Mesenchymal stem cell (in vitro differentiated cells and primary cell): ENCODE measurements around the gene KLK8.

Experiments used
- DNase-seq: peaks from one replicate; pipeline ENCODE4 v3.0.0-alpha.2; 2013
- H2AFZ ChIP-seq: one replicate; pipeline ENCODE4 v1.6.1; 2013; ENCODE audit warnings: low read depth, mild to moderate bottlenecking, control low read depth, inconsistent platforms, low read length, moderate library complexity
- H2AK5ac ChIP-seq: 2 replicates; pipeline ENCODE4 v1.6.1; 2013; ENCODE audit warnings: low read length, moderate library complexity, mild to moderate bottlenecking, inconsistent platforms; ENCODE audit not compliant: severe bottlenecking
- H2BK120ac ChIP-seq: one replicate; pipeline ENCODE4 v1.6.1; 2013; ENCODE audit warnings: low read depth, mild to moderate bottlenecking, inconsistent platforms, low read length, moderate library complexity
- H2BK12ac ChIP-seq, 2 experiments: one replicate each; pipeline ENCODE4 v1.6.1; 2013; ENCODE audit warnings: inconsistent platforms in 2 of 2, low read length in 2 of 2, mild to moderate bottlenecking in 2 of 2, moderate library complexity in 2 of 2, control low read depth in 1 of 2
- H2BK15ac ChIP-seq: one replicate; pipeline ENCODE4 v1.6.1; 2013; ENCODE audit warnings: mild to moderate bottlenecking, low read depth, inconsistent platforms; ENCODE audit not compliant: poor library complexity, severe bottlenecking
- H2BK5ac ChIP-seq: 2 replicates; pipeline ENCODE4 v1.6.1; 2013; ENCODE audit warnings: low read depth, mild to moderate bottlenecking, low read length, control low read depth, inconsistent platforms; ENCODE audit not compliant: poor library complexity, severe bottlenecking
- H3K14ac ChIP-seq, 2 experiments: one replicate each; pipeline ENCODE4 v1.6.1; 2013; ENCODE audit warnings: inconsistent platforms in 2 of 2, low read length in 2 of 2, control low read depth in 1 of 2, mild to moderate bottlenecking in 1 of 2, moderate library complexity in 1 of 2
- H3K18ac ChIP-seq, 2 experiments: one replicate each; pipeline ENCODE4 v1.6.1; 2013; ENCODE audit warnings: inconsistent platforms in 2 of 2, low read length in 2 of 2, control low read depth in 1 of 2, low read depth in 1 of 2, mild to moderate bottlenecking in 1 of 2
- H3K23ac ChIP-seq, 2 experiments: one replicate each; pipeline ENCODE4 v1.6.1; 2013; ENCODE audit warnings: inconsistent platforms in 2 of 2, low read length in 2 of 2, mild to moderate bottlenecking in 2 of 2, moderate library complexity in 2 of 2, control low read depth in 1 of 2
- H3K27ac ChIP-seq: 2 replicates; pipeline ENCODE4 v1.5.1; 2013; ENCODE audit warnings: mild to moderate bottlenecking, moderate library complexity, low read length, control low read depth, inconsistent platforms; ENCODE audit not compliant: poor library complexity, severe bottlenecking
- H3K27me3 ChIP-seq, 2 experiments: 2 replicates each; pipeline versions ENCODE4 v1.6.1 to v1.7.0; 2013; ENCODE audit warnings: low read length in 2 of 2, mild to moderate bottlenecking in 2 of 2, moderate library complexity in 2 of 2, control low read depth in 1 of 2, inconsistent platforms in 1 of 2; ENCODE audit not compliant: control insufficient read depth in 1 of 2, insufficient read depth in 1 of 2
- H3K36me3 ChIP-seq, 2 experiments: 2 replicates each; pipeline versions ENCODE4 v1.6.1 to v1.7.0; 2013; ENCODE audit warnings: low read length in 2 of 2, control low read depth in 1 of 2, inconsistent platforms in 1 of 2, low read depth in 1 of 2, mild to moderate bottlenecking in 1 of 2; ENCODE audit not compliant: insufficient read depth in 2 of 2, control insufficient read depth in 1 of 2
- H3K4ac ChIP-seq, 2 experiments: one replicate each; pipeline ENCODE4 v1.6.1; 2013; ENCODE audit warnings: inconsistent platforms in 2 of 2, low read length in 2 of 2, mild to moderate bottlenecking in 2 of 2, moderate library complexity in 2 of 2, control low read depth in 1 of 2, low read depth in 1 of 2
- H3K4me1 ChIP-seq: 2 replicates; pipeline ENCODE4 v1.6.1; 2013; ENCODE audit warnings: low read depth, low read length, control low read depth; ENCODE audit not compliant: control insufficient read depth, insufficient read depth
- H3K4me2 ChIP-seq: 2 replicates; pipeline ENCODE4 v1.6.1; 2013; ENCODE audit warnings: low read length, mild to moderate bottlenecking, inconsistent platforms; ENCODE audit not compliant: poor library complexity, severe bottlenecking
- H3K4me3 ChIP-seq, 2 experiments: 2 replicates each; pipeline versions ENCODE4 v1.5.1 to v1.7.0; 2013; ENCODE audit warnings: low read length in 2 of 2, mild to moderate bottlenecking in 2 of 2, control low read depth in 1 of 2, low read depth in 1 of 2; ENCODE audit not compliant: insufficient read depth in 1 of 2
- H3K79me1 ChIP-seq: replicated peaks from 2 replicates; pipeline ENCODE4 v1.6.1; 2013; ENCODE audit warnings: mild to moderate bottlenecking, control low read depth, low read length, inconsistent platforms; ENCODE audit not compliant: poor library complexity, severe bottlenecking
- H3K9ac ChIP-seq: 2 replicates; pipeline ENCODE4 v1.7.0; 2013; ENCODE audit warnings: mild to moderate bottlenecking, low read length, moderate library complexity
- H3K9me3 ChIP-seq: 2 replicates; pipeline ENCODE4 v1.7.0; 2013; ENCODE audit warnings: mild to moderate bottlenecking, low read length; ENCODE audit not compliant: control insufficient read depth
- H4K8ac ChIP-seq: one replicate; pipeline ENCODE4 v1.6.1; 2013; ENCODE audit warnings: inconsistent platforms, mild to moderate bottlenecking, low read length, moderate library complexity
- H4K91ac ChIP-seq: one replicate; pipeline ENCODE4 v1.6.1; 2013; ENCODE audit warnings: mild to moderate bottlenecking, low read length, inconsistent platforms
- WGBS: methylation state at CpG from one replicate; pipeline ENCODE4 v1.1.7; 2013; ENCODE audit warnings: mixed read lengths; 5-methylcytosine and 5-hydroxymethylcytosine counted together

The KLK8 gene

GRCh38 chr19:51024924-51025323 is 23.5 kb upstream of the KLK8 start:
- no peak overlapping the region for H3K4ac ChIP-seq
- H3K4me1 ChIP-seq, result no peaks in the 10 kb centered on the region
- no peak overlapping the region for H2AFZ ChIP-seq
- no peak for DNase-seq
- H3K27me3 ChIP-seq, result peaks cover 6 to 62% of the 10 kb centered on the region in 2 experiments
- H3K18ac ChIP-seq, result no peak overlapping the region
- no peak overlapping the region for H4K8ac ChIP-seq
- no peak overlapping the region for H2BK12ac ChIP-seq
- H2BK15ac ChIP-seq, result no peak overlapping the region
- H3K4me3 ChIP-seq, result no peak overlapping the region
- no peak overlapping the region for H2AK5ac ChIP-seq
- H2BK120ac ChIP-seq, result no peak overlapping the region
- H3K36me3 ChIP-seq, result no peaks in the 10 kb centered on the region
- H3K27ac ChIP-seq, result no peak overlapping the region
- whole genome bisulfite sequencing, result 70% methylated on average over 5 of the region's 5 CpGs
- H2BK5ac ChIP-seq, result no peak overlapping the region
- no peak overlapping the region for H3K9ac ChIP-seq
- H3K14ac ChIP-seq, result no peak overlapping the region
- H4K91ac ChIP-seq, result no peak overlapping the region
- H3K79me1 ChIP-seq, result no peaks in the 10 kb centered on the region
- no peaks in the 10 kb centered on the region for H3K9me3 ChIP-seq
- H3K23ac ChIP-seq, result no peak overlapping the region
- H3K4me2 ChIP-seq, result no peak overlapping the region

DNA sequence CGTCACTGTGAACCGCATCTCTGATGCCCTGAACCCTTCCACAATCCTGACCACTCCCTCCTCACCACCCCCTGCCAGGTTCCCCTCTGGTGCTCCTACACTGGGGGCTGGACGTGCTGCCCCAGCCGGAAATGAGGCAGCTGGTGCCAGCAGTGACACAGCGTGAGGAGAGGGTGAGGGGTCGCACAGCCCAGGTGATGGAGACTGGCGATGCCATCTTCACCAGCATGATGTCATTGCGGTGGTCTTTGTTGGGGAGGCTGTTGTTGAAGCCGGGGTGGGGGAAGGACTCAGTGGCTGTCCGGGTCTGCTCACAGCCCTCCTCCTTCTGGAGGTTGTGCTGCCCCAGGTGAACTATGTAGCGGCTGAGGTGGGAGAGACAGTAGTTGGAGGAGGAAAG is 22.5 kb upstream of the KLK8 start:
- Histone ChIP-seq H2BK5ac (no peak overlapping the region), H2BK12ac (no peak overlapping the region), H3K9me3 (no peaks in the 10 kb centered on the region), H3K23ac (no peak overlapping the region), H3K79me1 (no peaks in the 10 kb centered on the region), H3K14ac (no peak overlapping the region), H2AK5ac (no peak overlapping the region), H3K9ac (no peak overlapping the region), H3K27ac (no peak overlapping the region), H3K36me3 (no peaks in the 10 kb centered on the region), H4K8ac (no peak overlapping the region), H3K4me2 (no peak overlapping the region), H3K27me3 (peaks cover 16 to 68% of the 10 kb centered on the region in 2 experiments), H2BK15ac (peak overlapping the region; percentile 23), H3K4me1 (peaks cover 3% of the 10 kb centered on the region), H4K91ac (no peak overlapping the region), H2BK120ac (no peak overlapping the region), H2AFZ (no peak overlapping the region), H3K18ac (no peak overlapping the region), H3K4me3 (peak overlapping the region in 1 of 2 experiments; percentile 26), H3K4ac (no peak overlapping the region)
- WGBS, result 79% methylated on average over 10 of the region's 11 CpGs
- DNase-seq, result no peak

- H3K36me3 ChIP-seq, result no peaks in the 10 kb centered on the region
- peaks cover 26 to 72% of the 10 kb centered on the region in 2 experiments for H3K27me3 ChIP-seq
- H2BK5ac ChIP-seq, result no peak overlapping the region
- no peak overlapping the region for H3K4me3 ChIP-seq
- no peak overlapping the region for H2BK12ac ChIP-seq
- no peak overlapping the region for H4K8ac ChIP-seq
- H3K27ac ChIP-seq, result no peak overlapping the region
- H2AFZ ChIP-seq, result no peak overlapping the region
- no peak overlapping the region for H4K91ac ChIP-seq
- no peak overlapping the region for H3K14ac ChIP-seq
- no peaks in the 10 kb centered on the region for H3K9me3 ChIP-seq
- no peak overlapping the region for H3K4me2 ChIP-seq
- DNase-seq, result no peak
- 69% methylated on average over 14 of the region's 14 CpGs for WGBS
- no peak overlapping the region for H2BK120ac ChIP-seq
- H3K23ac ChIP-seq, result no peak overlapping the region
- no peak overlapping the region for H3K9ac ChIP-seq
- no peaks in the 10 kb centered on the region for H3K79me1 ChIP-seq
- no peak overlapping the region for H2AK5ac ChIP-seq
- no peak overlapping the region for H2BK15ac ChIP-seq
- no peak overlapping the region for H3K18ac ChIP-seq
- no peak overlapping the region for H3K4ac ChIP-seq
- H3K4me1 ChIP-seq, result peaks cover 4% of the 10 kb centered on the region
Observed at GRCh38 chr19:51022526-51022925, 21.1 kb upstream of the KLK8 start.

- no peak overlapping the region for H3K4me2 ChIP-seq
- H3K4me1 ChIP-seq, result peaks cover 12% of the 10 kb centered on the region
Observed at GRCh38 chr19:51020988-51021651, 19.7 kb upstream of the KLK8 start.

More at GRCh38 chr19:51020988-51021651, 19.7 kb upstream of the KLK8 start:
- Histone ChIP-seq H3K23ac (no peak overlapping the region), H4K91ac (no peak overlapping the region), H3K79me1 (no peaks in the 10 kb centered on the region), H3K27me3 (peaks cover 37 to 71% of the 10 kb centered on the region in 2 experiments), H3K18ac (no peak overlapping the region), H3K4me3 (no peak overlapping the region), H2AK5ac (no peak overlapping the region), H2BK5ac (no peak overlapping the region), H3K4ac (no peak overlapping the region), H2AFZ (no peak overlapping the region), H3K9me3 (no peaks in the 10 kb centered on the region), H3K27ac (no peak overlapping the region), H2BK15ac (no peak overlapping the region), H2BK120ac (no peak overlapping the region), H3K36me3 (no peaks in the 10 kb centered on the region), H2BK12ac (no peak overlapping the region), H3K14ac (no peak overlapping the region), H4K8ac (no peak overlapping the region), H3K9ac (no peak overlapping the region)
- DNase-seq, result peak; percentile 47
- WGBS, result 43% methylated on average over 7 of the region's 7 CpGs
